GM12878 (cell line): Measurements from ENCODE around the gene GGTLC2. TPM values are rescaled to one million over a fixed set of nuclear protein-coding genes. Genes with fewer than 3 reads are reported as not detected.
A peak's percentile ranks its signal among the peaks of the same experiment; 100 is the strongest.

Experiments used
- ATAC-seq: fragments of 200-7000 bp; cut with Tn5 transposase; 3 replicates; pipeline ENCODE4 v1.9.1; 2020; ENCODE audit warnings: mild to moderate bottlenecking, moderate library complexity
- BruUV-seq: library from RNA; stranded (reverse); fragments of 400-500 nt; replicated peaks from 2 replicates; lab custom pipeline; 2021; lab: Mats Ljungman, UMichigan
- CTCF ChIA-PET: fragments of 300-600 bp; sonication (Branson Sonifier 250); formaldehyde crosslinking; extraction: SDS; loops from one replicate; lab custom pipeline; 2021; ENCODE audit warnings: inconsistent platforms; lab: Yijun Ruan, JAX
- POLR2A ChIA-PET: fragments of 350-600 bp; formaldehyde crosslinking; extraction: SDS; loops from one replicate; lab custom pipeline; 2021; ENCODE audit warnings: inconsistent platforms; lab: Charles Lee
- RAD21 ChIA-PET: fragments of 300-600 bp; sonication (Branson Sonifier 250); formaldehyde crosslinking; loops from one replicate; lab custom pipeline; 2023; ENCODE audit warnings: antibody characterized with exemption; ENCODE audit not compliant: unreplicated experiment; lab: Charles Lee
- SMC1A ChIA-PET: fragments of 300-600 bp; sonication (Branson Sonifier 250); formaldehyde crosslinking; loops from one replicate; lab custom pipeline; 2023; ENCODE audit not compliant: unreplicated experiment, uncharacterized antibody; lab: Charles Lee
- DNase-seq: peaks from one replicate; pipeline ENCODE4 v3.0.0-alpha.2; 2011; ENCODE audit warnings: low read depth, low spot score
- FAIRE-seq: peaks from 3 replicates; lab custom pipeline; 2011; peaks lifted over from hg19 to GRCh38; lab: Jason Lieb, UNC
- H2AFZ ChIP-seq: 2 replicates; pipeline ENCODE4 v1.6.0; 2011; ENCODE audit warnings: low read depth, low read length, control low read depth; ENCODE audit not compliant: control insufficient read depth
- H3K27ac ChIP-seq: 2 replicates; pipeline ENCODE4 v1.5.1; 2011; ENCODE audit warnings: control low read depth; ENCODE audit not compliant: control insufficient read depth, insufficient read depth
- H3K27me3 ChIP-seq, 2 experiments: replicated peaks in 1 of 2; 2 replicates each; pipeline versions ENCODE4 v1.6.0 to v1.6.1; 2011; ENCODE audit warnings: low read length in 1 of 2; ENCODE audit not compliant: control insufficient read depth in 2 of 2, insufficient read depth in 2 of 2
- H3K36me3 ChIP-seq, 2 experiments: 2 replicates each; pipeline ENCODE4 v1.5.1; 2011; ENCODE audit warnings: low read length in 1 of 2; ENCODE audit not compliant: control insufficient read depth in 2 of 2, insufficient read depth in 2 of 2
- H3K4me1 ChIP-seq: 2 replicates; pipeline ENCODE4 v1.6.1; 2011; ENCODE audit warnings: mild to moderate bottlenecking, low read length, moderate library complexity, mixed read lengths; ENCODE audit not compliant: control insufficient read depth, insufficient read depth
- H3K4me2 ChIP-seq: 2 replicates; pipeline ENCODE4 v1.6.0; 2011; ENCODE audit warnings: control low read depth; ENCODE audit not compliant: control insufficient read depth, insufficient read depth
- H3K4me3 ChIP-seq: fragments of 200-600 bp; sonication (generic); 2 replicates; pipeline ENCODE4 v1.5.1; 2016
- H3K79me2 ChIP-seq: 2 replicates; pipeline ENCODE4 v1.6.0; 2011; ENCODE audit warnings: low read length; ENCODE audit not compliant: control insufficient read depth, insufficient read depth
- H3K9ac ChIP-seq: 2 replicates; pipeline ENCODE4 v1.8.0; 2011; ENCODE audit warnings: low read length, control low read depth, mixed read lengths; ENCODE audit not compliant: control insufficient read depth, insufficient read depth
- H3K9me3 ChIP-seq: replicated peaks from 3 replicates; pipeline ENCODE4 v1.5.1; 2011; ENCODE audit warnings: mild to moderate bottlenecking, low read length; ENCODE audit not compliant: control insufficient read depth, insufficient read depth
- H4K20me1 ChIP-seq: 2 replicates; pipeline ENCODE4 v1.6.0; 2011; ENCODE audit not compliant: control insufficient read depth, insufficient read depth
- BCL3 ChIP-seq: IDR thresholded peaks from 2 replicates; pipeline ENCODE4 v1.6.1; 2011; ENCODE audit warnings: borderline replicate concordance, low read depth, mild to moderate bottlenecking, moderate library complexity, low read length; ENCODE audit not compliant: insufficient read depth, poor library complexity, severe bottlenecking
- FOXM1 ChIP-seq: IDR thresholded peaks from 2 replicates; pipeline ENCODE4 v1.6.1; 2012; ENCODE audit warnings: low read depth, mild to moderate bottlenecking, inconsistent platforms, low read length, moderate library complexity
- MYC ChIP-seq: IDR thresholded peaks from 2 replicates; pipeline ENCODE4 v1.6.1; 2011; ENCODE audit warnings: mild to moderate bottlenecking, low read length, moderate library complexity, inconsistent platforms; ENCODE audit not compliant: insufficient read depth, insufficient replicate concordance, insufficient read length, severe bottlenecking
- NR2C2 ChIP-seq: IDR thresholded peaks from 2 replicates; pipeline ENCODE4 v1.6.1; 2011; ENCODE audit warnings: borderline replicate concordance, low read depth; ENCODE audit not compliant: control insufficient read depth, insufficient read length
- WGBS: methylation state at CpG from one replicate; pipeline ENCODE4 v1.1.6; 2016; ENCODE audit warnings: low lambda C conversion rate; ENCODE audit not compliant: insufficient replicate concordance, insufficient coverage; ENCODE audit errors: missing lambda C conversion rate; 5-methylcytosine and 5-hydroxymethylcytosine counted together
- in situ Hi-C: fragments of 300-500 bp; cut with MboI; formaldehyde crosslinking; loops from 9 replicates; pipeline ENCODE4 v1.14.3; 2018; ENCODE audit warnings: mixed read lengths
- intact Hi-C: fragments of 100-400 bp; cut with micrococcal nuclease; formaldehyde crosslinking; loops from one replicate; pipeline ENCODE4 v1.14.2; 2022; ENCODE audit not compliant: unreplicated experiment
- polyA plus RNA-seq, 11 experiments: library from polyadenylated mRNA; depleted of rRNA in 4 of 11; unstranded in 6 of 11; stranded (reverse) in 5 of 11; fragments of >200 nt; fragmentation: Nextera tagmentation in 4 of 11; fragmentation: Illumina TruSeq in 1 of 11; extraction: Ambion mirVana in 4 of 11; extraction: Trizol in 1 of 11; gene quantifications; 1 replicate in 1 of 11; 2 replicates in 10 of 11; pipeline versions ENCODE4 v1.2.1 to v1.2.3, GENCODE V29; 2011 to 2016; ENCODE audit warnings: inconsistent platforms in 2 of 11, missing spikeins in 2 of 11, low read depth in 1 of 11
- total RNA-seq, 4 experiments: library from RNA; depleted of rRNA in 3 of 4; stranded (reverse); fragments of >200 nt in 3 of 4; fragmentation: Illumina TruSeq in 1 of 4; extraction: Trizol in 1 of 4; gene quantifications; 2 replicates each; pipeline versions ENCODE4 v1.2.1 to v1.2.3, GENCODE V29; 2013 to 2021

Gene GGTLC2
- total and polyA plus RNA-seq, 10 of the 15 experiments (the other 5 are each of a cell fraction or from before 2014, with no cell fraction given): not detected

- in situ Hi-C loops: no loop called here
- CTCF ChIA-PET: no interaction called here
- H3K27ac ChIP-seq: no peak overlapping the region
- H3K4me1 ChIP-seq: peaks cover 26% of the 10 kb centered on the region
- TF ChIP-seq NR2C2: peak; percentile 37
- peak; percentile 16 for TF ChIP-seq BCL3
- no peak for TF ChIP-seq MYC
- TF ChIP-seq FOXM1: no peak
- TF ChIP-seq, all 136 proteins: peak for 2
- ChIA-PET SMC1A (interaction anchor here (1.1 kb wide), 1 partner anchor 16 kb away, joined by 5 read pairs; no protein-coding TSS in a partner anchor), POLR2A (no interaction called here), RAD21 (no interaction called here)
- no peak for ATAC-seq
- WGBS: 87% methylated on average over 1 of the region's 1 CpG
- no TSS peak for BruUV-seq
- DNase-seq: no peak
- Histone ChIP-seq H2AFZ (no peak overlapping the region), H3K79me2 (no peaks in the 10 kb centered on the region), H3K9me3 (no peaks in the 10 kb centered on the region), H3K4me3 (no peak overlapping the region), H3K27me3 (no peaks in the 10 kb centered on the region), H3K36me3 (no peaks in the 10 kb centered on the region), H3K9ac (no peak overlapping the region), H3K4me2 (no peak overlapping the region), H4K20me1 (no peaks in the 10 kb centered on the region)
- no peak for FAIRE-seq
- intact Hi-C loops: no loop called here
Observed at GRCh38 chr22:22682196-22682595, 37.8 kb downstream of the GGTLC2 start.
